ENCODE results near the gene PDF.
"Not testable (repeated sequence)": the region's sequence is repeated elsewhere in the genome, so short reads cannot be mapped to it uniquely, and the experiment has no call there.

Gene PDF

GRCh38 chr16:69310653-69311532, 19.5 kb downstream of the PDF start, which contains the start of gene VPS4A:
Gene VPS4A, plus strand, starts transcription at chr16:69311350. Its CDS starts 162 bp downstream, at chr16:69311512.
- no peaks in the 10 kb centered on the region for H3K9me3 ChIP-seq
- H4K20me1 ChIP-seq: peaks cover 46% of the 10 kb centered on the region
- peak within 1 kb of the TSS; percentile 97 for H3K27ac ChIP-seq
- TF ChIP-seq Cebpa-rat (IDR thresholded peaks at IDR 0.05): no peak
- H3K9ac ChIP-seq: peak within 1 kb of the TSS; percentile 99
- H3K27me3 ChIP-seq: no peaks in the 10 kb centered on the region
- H3K4me1 ChIP-seq: peaks cover 32% of the 10 kb centered on the region
- peak within 1 kb of the TSS; percentile 100 for H3K4me3 ChIP-seq
- peaks cover 32% of the 10 kb centered on the region for H3K36me3 ChIP-seq
- H3K4me2 ChIP-seq: peak within 1 kb of the TSS; percentile 94

DNA sequence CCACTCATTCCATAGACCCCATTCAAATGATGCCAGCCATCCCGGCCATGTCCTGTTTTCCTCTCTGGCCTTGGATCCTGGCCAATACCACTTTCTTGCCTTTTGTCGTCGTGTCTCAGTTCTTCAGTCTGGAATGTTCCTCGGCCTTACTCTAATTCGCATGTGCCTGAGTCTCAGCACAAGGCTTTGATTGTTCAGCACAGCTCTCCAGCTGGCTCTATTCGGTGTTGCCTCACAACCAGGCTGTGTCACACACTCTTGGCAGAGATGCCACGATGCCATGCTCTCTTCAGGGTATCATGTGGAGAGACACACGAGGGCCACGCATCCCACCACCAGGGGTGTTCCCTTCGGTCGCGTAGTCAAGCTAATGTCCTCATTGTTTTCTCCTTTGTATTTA, 21.1 kb downstream of the PDF start:
- Histone ChIP-seq H3K4me2 (no peak overlapping the region), H3K9me3 (no peaks in the 10 kb centered on the region), H3K9ac (no peak overlapping the region), H3K27me3 (no peaks in the 10 kb centered on the region), H4K20me1 (peaks cover 30% of the 10 kb centered on the region), H3K4me3 (no peak overlapping the region), H3K36me3 (peaks cover 16% of the 10 kb centered on the region), H3K27ac (no peak overlapping the region), H3K4me1 (peaks cover 32% of the 10 kb centered on the region)
- TF ChIP-seq Cebpa-rat (IDR thresholded peaks at IDR 0.05): no peak

DNA sequence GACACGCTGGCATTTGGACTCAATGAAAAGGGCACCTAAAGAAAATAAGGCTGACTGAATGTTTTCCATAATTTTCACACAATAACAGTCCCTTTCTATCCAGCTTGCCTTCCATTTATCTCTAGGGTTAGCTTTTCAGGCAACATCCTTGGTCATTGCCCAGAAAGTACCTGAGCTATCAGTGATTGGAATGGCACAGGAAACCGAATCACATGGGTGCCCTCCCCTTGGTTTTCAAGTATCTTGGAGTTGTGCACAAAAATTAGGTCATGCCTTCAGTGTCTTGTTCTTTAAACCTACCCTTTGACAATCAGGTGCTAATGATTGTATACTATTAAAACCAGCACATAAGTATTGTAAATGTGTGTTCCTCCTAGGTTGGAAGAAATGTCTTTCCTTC, 22.5 kb downstream of the PDF start:
- H3K4me1 ChIP-seq: peaks cover 17% of the 10 kb centered on the region
- no peaks in the 10 kb centered on the region for H3K9me3 ChIP-seq
- H3K27ac ChIP-seq: no peak overlapping the region
- peaks cover 15% of the 10 kb centered on the region for H4K20me1 ChIP-seq
- no peak overlapping the region for H3K4me2 ChIP-seq
- TF ChIP-seq Cebpa-rat (IDR thresholded peaks at IDR 0.05): no peak
- peaks cover 11% of the 10 kb centered on the region; the same call in 1 of the 2 replicates for H3K36me3 ChIP-seq
- no peaks in the 10 kb centered on the region for H3K27me3 ChIP-seq
- H3K4me3 ChIP-seq: no peak overlapping the region
- no peak overlapping the region for H3K9ac ChIP-seq

DNA sequence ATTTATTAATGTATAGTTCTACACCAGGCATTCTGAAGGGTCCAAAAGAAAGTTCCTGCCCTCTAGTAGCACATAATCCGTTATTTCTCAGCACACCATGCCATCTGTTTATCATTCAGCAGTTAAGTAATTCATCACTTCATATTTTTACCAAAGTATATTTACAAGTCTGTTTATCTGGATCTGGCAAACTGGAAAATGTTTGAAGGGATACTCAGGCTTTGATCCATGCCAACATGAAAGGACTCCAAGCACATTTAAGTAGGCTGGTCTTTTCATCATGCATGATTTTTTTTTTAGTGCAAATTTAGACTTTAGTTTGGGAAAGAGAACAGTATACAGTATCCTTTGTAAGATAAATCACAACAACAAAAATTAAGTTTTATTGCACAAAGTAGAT, 23.3 kb downstream of the PDF start:
- no peaks in the 10 kb centered on the region for H3K9me3 ChIP-seq
- H3K9ac ChIP-seq: no peak overlapping the region
- H4K20me1 ChIP-seq: peaks cover 8% of the 10 kb centered on the region
- no peak for TF ChIP-seq Cebpa-rat (IDR thresholded peaks at IDR 0.05)
- H3K4me3 ChIP-seq: no peak overlapping the region
- H3K27me3 ChIP-seq: no peaks in the 10 kb centered on the region
- H3K36me3 ChIP-seq: 0 out of 2 replicates have a peak, but pooled peaks cover 9% of the 10 kb centered on the region
- H3K4me2 ChIP-seq: no peak overlapping the region
- H3K27ac ChIP-seq: no peak overlapping the region
- peaks cover 14% of the 10 kb centered on the region for H3K4me1 ChIP-seq

- Histone ChIP-seq H3K27me3 (no peaks in the 10 kb centered on the region), H3K4me1 (peaks cover 13% of the 10 kb centered on the region), H3K4me3 (no peak overlapping the region), H3K27ac (no peak overlapping the region), H3K4me2 (no peak overlapping the region), H4K20me1 (no peaks in the 10 kb centered on the region), H3K9ac (no peak overlapping the region), H3K36me3 (peaks cover 17% of the 10 kb centered on the region), H3K9me3 (no peaks in the 10 kb centered on the region)
- TF ChIP-seq Cebpa-rat (IDR thresholded peaks at IDR 0.05): no peak
Observed at GRCh38 chr16:69306031-69306430, 24.4 kb downstream of the PDF start.

DNA sequence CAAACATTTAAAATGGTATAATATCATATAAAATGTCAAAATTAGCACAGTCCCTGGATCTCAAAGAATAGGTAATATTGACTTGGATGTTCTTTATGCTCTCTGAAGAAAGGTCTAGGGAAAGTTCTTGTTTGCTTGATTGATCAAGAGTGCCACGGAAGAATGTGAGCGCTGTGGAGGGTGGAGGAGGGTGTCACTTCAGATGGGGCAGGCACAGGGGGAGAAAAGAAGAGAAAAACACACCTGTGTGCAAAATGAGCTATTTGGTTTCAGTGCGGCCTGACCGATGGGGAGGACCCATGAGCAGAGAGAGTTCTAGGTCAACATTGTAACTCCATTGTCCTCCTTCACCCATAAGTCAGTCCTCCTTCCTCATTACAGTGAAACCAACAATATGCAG, 28.1 kb downstream of the PDF start:
- no peak for TF ChIP-seq Cebpa-rat (IDR thresholded peaks at IDR 0.05)
- H3K27me3 ChIP-seq: no peaks in the 10 kb centered on the region
- H3K9ac ChIP-seq: no peak overlapping the region
- no peak overlapping the region for H3K4me3 ChIP-seq
- peaks cover 40% of the 10 kb centered on the region for H3K36me3 ChIP-seq
- H3K27ac ChIP-seq: no peak overlapping the region
- H3K4me2 ChIP-seq: peak overlapping the region; percentile 15; the same call in 1 of the 2 replicates
- no peaks in the 10 kb centered on the region for H4K20me1 ChIP-seq
- H3K4me1 ChIP-seq: peaks cover 7% of the 10 kb centered on the region
- H3K9me3 ChIP-seq: no peaks in the 10 kb centered on the region

GRCh38 chr16:69301861-69302260, 28.5 kb downstream of the PDF start:
- no peaks in the 10 kb centered on the region for H3K27me3 ChIP-seq
- TF ChIP-seq Cebpa-rat (IDR thresholded peaks at IDR 0.05): no peak
- H3K27ac ChIP-seq: no peak overlapping the region
- no peaks in the 10 kb centered on the region for H4K20me1 ChIP-seq
- H3K4me2 ChIP-seq: no peak overlapping the region
- peaks cover 7% of the 10 kb centered on the region for H3K4me1 ChIP-seq
- no peak overlapping the region for H3K9ac ChIP-seq
- H3K4me3 ChIP-seq: no peak overlapping the region
- H3K36me3 ChIP-seq: peaks cover 43% of the 10 kb centered on the region
- H3K9me3 ChIP-seq: no peaks in the 10 kb centered on the region

GRCh38 chr16:69301187-69301586, 29.2 kb downstream of the PDF start:
- Histone ChIP-seq H3K4me2 (no peak overlapping the region), H3K36me3 (peaks cover 50% of the 10 kb centered on the region), H4K20me1 (no peaks in the 10 kb centered on the region), H3K9ac (no peak overlapping the region), H3K27me3 (no peaks in the 10 kb centered on the region), H3K9me3 (no peaks in the 10 kb centered on the region), H3K4me1 (peaks cover 7% of the 10 kb centered on the region), H3K27ac (no peak overlapping the region), H3K4me3 (no peak overlapping the region)
- no peak for TF ChIP-seq Cebpa-rat (IDR thresholded peaks at IDR 0.05)

DNA sequence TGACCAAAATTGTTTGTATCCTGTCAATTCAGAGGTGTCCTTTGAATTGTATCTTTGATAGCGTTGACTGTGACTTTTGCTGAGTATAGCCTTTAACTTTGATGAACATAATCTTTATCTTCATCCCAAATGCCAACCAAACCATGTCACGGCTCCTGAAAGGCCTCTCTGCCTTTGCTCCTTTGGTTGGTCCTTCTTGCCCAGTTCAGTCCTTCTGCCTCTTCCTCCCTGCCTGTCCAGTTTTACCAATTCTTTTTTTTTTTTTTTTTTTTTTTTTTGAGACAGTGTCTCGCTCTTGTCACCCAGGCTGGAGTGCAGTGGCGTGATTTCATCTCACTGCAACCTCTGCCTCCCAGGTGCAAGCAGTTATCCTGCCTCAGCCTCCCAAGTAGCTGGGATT, 32.1 kb downstream of the PDF start:
- no peak for TF ChIP-seq Cebpa-rat (IDR thresholded peaks at IDR 0.05)
- no peak overlapping the region for H3K4me2 ChIP-seq
- no peaks in the 10 kb centered on the region for H4K20me1 ChIP-seq
- H3K4me1 ChIP-seq: peaks cover 7% of the 10 kb centered on the region
- no peak overlapping the region for H3K9ac ChIP-seq
- no peaks in the 10 kb centered on the region for H3K27me3 ChIP-seq
- no peak overlapping the region for H3K27ac ChIP-seq
- H3K9me3 ChIP-seq: no peaks in the 10 kb centered on the region
- H3K36me3 ChIP-seq: peaks cover 48% of the 10 kb centered on the region
- H3K4me3 ChIP-seq: no peak overlapping the region

DNA sequence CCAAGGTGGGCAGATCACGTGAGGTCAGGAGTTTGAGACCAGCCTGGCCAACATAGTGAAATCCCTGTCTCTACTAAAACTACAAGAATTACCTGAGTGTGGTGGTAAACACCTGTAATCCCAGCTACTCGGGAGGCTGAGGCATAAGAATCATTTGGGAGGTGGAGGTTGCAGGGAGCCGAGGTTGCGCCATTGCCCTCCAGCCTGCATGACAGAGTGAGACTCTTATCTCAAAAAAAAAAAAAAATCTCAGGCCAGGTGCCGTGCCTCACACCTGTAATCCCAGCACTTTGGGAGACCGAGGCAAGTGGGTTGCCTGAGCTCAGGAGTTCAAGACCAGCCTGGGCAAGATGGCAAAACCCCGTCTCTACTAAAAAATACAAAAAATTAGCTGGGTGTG, 33.6 kb downstream of the PDF start:
- H3K27me3 ChIP-seq, H3K9me3 ChIP-seq, H3K27ac ChIP-seq, H3K4me1 ChIP-seq, H3K4me3 ChIP-seq, H3K9ac ChIP-seq, H3K4me2 ChIP-seq, H4K20me1 ChIP-seq: not testable (repeated sequence)
- H3K36me3 ChIP-seq: peaks cover 42% of the 10 kb centered on the region

All from BLaER1 (cell line).